SK-N-MC (cell line): Measurements from ENCODE around the gene ZNF165.

Source experiments
- EZH2 ChIP-seq: fragments of 200-600 bp; sonication (generic); IDR thresholded peaks from one replicate; pipeline ENCODE4 v1.6.1; 2017; ENCODE audit warnings: antibody characterized with exemption
- POLR2AphosphoS5 ChIP-seq: IDR thresholded peaks from 2 replicates; pipeline ENCODE4 v1.6.1; 2012; ENCODE audit warnings: mild to moderate bottlenecking, low read depth, low read length, borderline replicate concordance

GRCh38 chr6:28111964-28112363, 31.6 kb downstream of the ZNF165 start:
- TF ChIP-seq EZH2 (no peak), POLR2AphosphoS5 (no peak)
